HepG2 (cell line): ENCODE results near the gene HS3ST5. TPM values are rescaled to one million over a fixed set of nuclear protein-coding genes. Genes with fewer than 3 reads are reported as not detected.

Experiments used
- AHR ChIP-seq: IDR thresholded peaks from 2 replicates; pipeline ENCODE4 v1.6.1; 2018; ENCODE audit warnings: missing genetic modification reagents, missing compliant biosample characterization
- BCL6 ChIP-seq: IDR thresholded peaks from 2 replicates; pipeline ENCODE4 v1.6.1; 2016; ENCODE audit warnings: missing genetic modification reagents, missing compliant biosample characterization
- ERF ChIP-seq: IDR thresholded peaks from 2 replicates; pipeline ENCODE4 v1.6.1; 2018; ENCODE audit warnings: missing biosample characterization, missing genetic modification reagents
- GATAD1 ChIP-seq: IDR thresholded peaks from 2 replicates; pipeline ENCODE4 v1.6.1; 2016; ENCODE audit warnings: missing genetic modification reagents, missing compliant biosample characterization
- GTF3A ChIP-seq: sonication (generic); formaldehyde crosslinking; conservative IDR thresholded peaks from 2 replicates; pipeline ENCODE4 v1.4.0; 2020; ENCODE audit warnings: mild to moderate bottlenecking, missing genetic modification reagents
- MIER3 ChIP-seq: IDR thresholded peaks from 2 replicates; pipeline ENCODE4 v1.6.1; 2016; ENCODE audit warnings: missing compliant biosample characterization, borderline replicate concordance
- MTF2 ChIP-seq: sonication (generic); formaldehyde crosslinking; IDR thresholded peaks from 2 replicates; pipeline ENCODE4 v1.5.0; 2020; ENCODE audit warnings: missing genetic modification reagents, borderline replicate concordance
- NR2F6 ChIP-seq, 2 experiments: IDR thresholded peaks; 2 replicates each; pipeline ENCODE4 v1.6.1; 2016; ENCODE audit warnings: antibody characterized with exemption in 1 of 2, mild to moderate bottlenecking in 1 of 2
- PHF20 ChIP-seq: sonication (generic); formaldehyde crosslinking; IDR thresholded peaks from 2 replicates; pipeline ENCODE4 v1.5.0; 2020; ENCODE audit warnings: mild to moderate bottlenecking, missing genetic modification reagents
- PLSCR1 ChIP-seq: sonication (generic); formaldehyde crosslinking; IDR thresholded peaks from 2 replicates; pipeline ENCODE4 v1.5.0; 2020; ENCODE audit warnings: missing genetic modification reagents, mild to moderate bottlenecking, borderline replicate concordance
- POLR2G ChIP-seq: fragments of 200-400 bp; formaldehyde crosslinking; IDR thresholded peaks from 2 replicates; pipeline ENCODE4 v1.6.1; 2018; ENCODE audit warnings: mild to moderate bottlenecking, low read depth, low read length, moderate library complexity
- PPARG ChIP-seq: conservative IDR thresholded peaks from 2 replicates; pipeline ENCODE4 v1.6.1; 2016; ENCODE audit warnings: missing biosample characterization, missing genetic modification reagents
- RNF2 ChIP-seq: fragments of 450-650 bp; conservative IDR thresholded peaks from 2 replicates; pipeline ENCODE4 v1.6.1; 2016; ENCODE audit warnings: low read depth
- SALL2 ChIP-seq: sonication (generic); formaldehyde crosslinking; IDR thresholded peaks from 2 replicates; pipeline ENCODE4 v1.8.1; 2023; ENCODE audit warnings: mild to moderate bottlenecking, missing genetic modification reagents, inconsistent platforms
- SMARCC2 ChIP-seq: fragments of 450-650 bp; IDR thresholded peaks from 2 replicates; pipeline ENCODE4 v1.6.1; 2017; ENCODE audit warnings: antibody characterized with exemption, mild to moderate bottlenecking
- STAG1 ChIP-seq: sonication (generic); formaldehyde crosslinking; IDR thresholded peaks from 2 replicates; pipeline ENCODE4 v1.4.0; 2020; ENCODE audit warnings: missing genetic modification reagents
- THYN1 ChIP-seq: sonication (generic); formaldehyde crosslinking; IDR thresholded peaks from 2 replicates; pipeline ENCODE4 v1.8.1; 2023; ENCODE audit warnings: low read depth, mild to moderate bottlenecking, moderate library complexity, missing genetic modification reagents, borderline replicate concordance
- U2AF1 ChIP-seq: fragments of 200-400 bp; formaldehyde crosslinking; optimal IDR thresholded peaks from 2 replicates; pipeline ENCODE3; 2017; ENCODE audit warnings: mild to moderate bottlenecking, low read depth, low read length
- ZFAT ChIP-seq: sonication (generic); formaldehyde crosslinking; conservative IDR thresholded peaks from 2 replicates; pipeline ENCODE4 v1.8.1; 2023; ENCODE audit warnings: missing genetic modification reagents, inconsistent platforms
- ZNF343 ChIP-seq: sonication (generic); formaldehyde crosslinking; IDR thresholded peaks from 2 replicates; pipeline ENCODE4 v1.4.0; 2020; ENCODE audit warnings: mild to moderate bottlenecking, missing genetic modification reagents
- ZNF550 ChIP-seq: sonication (generic); formaldehyde crosslinking; IDR thresholded peaks from 2 replicates; pipeline ENCODE4 v1.4.0; 2020; ENCODE audit warnings: mild to moderate bottlenecking, missing genetic modification reagents, borderline replicate concordance
- ZNF737 ChIP-seq: sonication (generic); formaldehyde crosslinking; IDR thresholded peaks from 2 replicates; pipeline ENCODE4 v1.5.0; 2020; ENCODE audit warnings: missing genetic modification reagents, mild to moderate bottlenecking, borderline replicate concordance
- ZNF782 ChIP-seq: sonication (generic); formaldehyde crosslinking; IDR thresholded peaks from 2 replicates; pipeline ENCODE4 v1.4.0; 2020; ENCODE audit warnings: missing genetic modification reagents, mild to moderate bottlenecking, borderline replicate concordance
- ZZZ3 ChIP-seq: sonication (generic); formaldehyde crosslinking; IDR thresholded peaks from 2 replicates; pipeline ENCODE4 v1.4.0; 2020; ENCODE audit warnings: missing genetic modification reagents, mild to moderate bottlenecking, borderline replicate concordance
- polyA plus RNA-seq, 8 experiments: library from polyadenylated mRNA; depleted of rRNA in 3 of 8; stranded (reverse) in 7 of 8; unstranded in 1 of 8; fragments of >200 nt; fragmentation: Illumina TruSeq in 4 of 8; extraction: Trizol in 4 of 8; gene quantifications; 2 replicates each; pipeline versions ENCODE4 v1.2.1 to v1.2.3, GENCODE V29; 2011 to 2016; ENCODE audit warnings: low read depth in 4 of 8, missing spikeins in 1 of 8, mixed read lengths in 1 of 8; ENCODE audit not compliant: insufficient read depth in 1 of 8
- total RNA-seq, 5 experiments: library from RNA; depleted of rRNA; stranded (reverse); fragments of >200 nt; fragmentation: Illumina TruSeq; extraction: Trizol; gene quantifications; 2 replicates each; pipeline ENCODE4 v1.2.3, GENCODE V29; 2016; ENCODE audit warnings: low read depth in 1 of 5
- TF ChIP-seq, protein P1 (sequence below): IDR thresholded peaks from 2 replicates; pipeline ENCODE4 v1.6.1; 2016; ENCODE audit warnings: low read depth, control low read depth

The HS3ST5 gene
- total and polyA plus RNA-seq, 2 of the 13 experiments (the other 11 are each of a cell fraction or from before 2014, with no cell fraction given): 1.1 to 1.6 TPM

DNA sequence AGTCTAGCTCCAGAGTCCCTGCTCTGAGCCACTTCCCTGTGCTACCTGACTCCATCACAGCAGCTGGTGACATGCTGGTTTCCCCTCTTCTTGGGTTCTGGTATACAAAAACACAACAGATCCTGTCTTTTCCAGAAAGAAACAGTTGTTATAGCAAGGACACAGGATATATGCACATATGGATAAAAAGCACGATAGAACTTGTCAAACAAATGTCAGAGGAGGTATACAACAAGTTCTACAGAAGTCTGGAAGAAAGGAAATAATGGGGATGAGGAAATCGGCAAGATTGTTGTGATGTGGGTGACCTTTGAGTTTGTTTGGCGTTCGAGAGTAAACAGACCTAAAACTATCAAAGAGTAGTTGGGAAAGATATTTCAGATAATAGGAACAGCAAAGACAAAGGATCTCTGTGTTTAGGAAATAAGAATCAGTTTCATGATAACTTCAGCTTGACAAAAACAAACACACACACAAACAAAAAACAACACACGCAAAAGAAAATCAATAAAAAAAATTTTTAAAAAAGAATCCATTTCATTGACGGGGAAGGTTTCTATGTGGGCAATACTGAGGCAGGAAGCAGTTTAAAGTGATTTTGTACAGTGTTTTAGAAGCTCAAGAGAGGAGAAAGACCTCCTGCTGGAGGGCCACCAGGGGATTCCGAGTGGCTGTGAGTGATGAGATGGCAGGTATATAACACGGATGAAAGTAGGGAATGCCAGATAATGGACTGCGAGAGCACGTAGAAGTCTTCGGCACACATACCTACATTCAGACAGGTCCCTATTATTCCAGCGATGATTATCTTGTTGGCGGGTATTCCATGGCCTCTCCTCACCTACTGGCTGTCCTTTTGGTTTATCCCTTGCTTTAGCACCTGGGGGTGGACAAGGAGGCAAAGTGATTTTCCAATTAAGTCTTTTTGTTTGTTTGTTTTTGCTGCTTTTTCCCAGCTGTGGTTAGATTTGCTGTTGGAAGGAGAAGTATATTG lies 174.9 kb downstream of the HS3ST5 start (continued):
- TF ChIP-seq GATAD1 (CRISPR knock-in tag): peak; percentile 27; the same call in 1 of the 2 replicates
- no peak for TF ChIP-seq ZNF550 (CRISPR knock-in tag)
- TF ChIP-seq ZNF343: 0 out of 2 replicates have a peak, but pooled peaks have one; percentile 14
- TF ChIP-seq, protein P1, sequence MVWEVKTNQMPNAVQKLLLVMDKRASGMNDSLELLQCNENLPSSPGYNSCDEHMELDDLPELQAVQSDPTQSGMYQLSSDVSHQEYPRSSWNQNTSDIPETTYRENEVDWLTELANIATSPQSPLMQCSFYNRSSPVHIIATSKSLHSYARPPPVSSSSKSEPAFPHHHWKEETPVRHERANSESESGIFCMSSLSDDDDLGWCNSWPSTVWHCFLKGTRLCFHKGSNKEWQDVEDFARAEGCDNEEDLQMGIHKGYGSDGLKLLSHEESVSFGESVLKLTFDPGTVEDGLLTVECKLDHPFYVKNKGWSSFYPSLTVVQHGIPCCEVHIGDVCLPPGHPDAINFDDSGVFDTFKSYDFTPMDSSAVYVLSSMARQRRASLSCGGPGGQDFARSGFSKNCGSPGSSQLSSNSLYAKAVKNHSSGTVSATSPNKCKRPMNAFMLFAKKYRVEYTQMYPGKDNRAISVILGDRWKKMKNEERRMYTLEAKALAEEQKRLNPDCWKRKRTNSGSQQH (CRISPR knock-in tag): no peak
- peak; percentile 80 for TF ChIP-seq MIER3 (CRISPR knock-in tag)
- TF ChIP-seq PPARG (CRISPR knock-in tag): peak; percentile 84
- no peak for TF ChIP-seq THYN1
- TF ChIP-seq PHF20 (CRISPR knock-in tag): no peak
- TF ChIP-seq NR2F6 (IDR thresholded peaks at IDR 0.05): peak; percentile 99
- TF ChIP-seq NR2F6 (CRISPR knock-in tag; IDR thresholded peaks at IDR 0.05): peak; percentile 94
- TF ChIP-seq BCL6 (CRISPR knock-in tag): peak; percentile 96
- TF ChIP-seq ZNF782 (CRISPR knock-in tag): no peak
- peak; percentile 37 for TF ChIP-seq U2AF1
- no peak for TF ChIP-seq ZFAT
- TF ChIP-seq STAG1 (CRISPR knock-in tag): peak; percentile 22
- TF ChIP-seq SMARCC2: no peak
- TF ChIP-seq ZZZ3 (CRISPR knock-in tag): no peak
- no peak for TF ChIP-seq RNF2
- TF ChIP-seq AHR: no peak
- TF ChIP-seq GTF3A (CRISPR knock-in tag): no peak
- no peak for TF ChIP-seq SALL2 (CRISPR knock-in tag)
- no peak for TF ChIP-seq ZNF737
- peak; percentile 73 for TF ChIP-seq POLR2G
- TF ChIP-seq MTF2 (CRISPR knock-in tag): no peak
- no peak for TF ChIP-seq PLSCR1 (CRISPR knock-in tag)
- TF ChIP-seq ERF (CRISPR knock-in tag): peak; percentile 90; the same call in 1 of the 2 replicates
